ENCODE results near the gene TBXT. TPM values are rescaled to one million over a fixed set of nuclear protein-coding genes. Genes with fewer than 3 reads are reported as not detected.

Gene TBXT
- total and polyA plus RNA-seq, 9 donors = not detected

- DNase-seq = no peak
- Histone ChIP-seq H3K4me3 (no peak overlapping the region), H3K27me3 (no peaks in the 10 kb centered on the region), H3K9me3 (no peaks in the 10 kb centered on the region), H3K27ac (no peak overlapping the region), H3K4me1 (ENCODE audit: insufficient read depth) (no peaks in the 10 kb centered on the region), H3K36me3 (no peaks in the 10 kb centered on the region)
- 23 to 62% (median 24%) methylated on average over 2 of the region's 2 CpGs for WGBS, 3 donors
- TF ChIP-seq EP300 (IDR thresholded peaks at IDR 0.05) (no peak), POLR2A (IDR thresholded peaks at IDR 0.05) (no peak), CTCF (IDR thresholded peaks at IDR 0.05) (no peak)
- intact Hi-C loops (cut with DNase I) = no loop called here
Observed at GRCh38 chr6:166109608-166110007, 58.0 kb downstream of the TBXT start.

Small RNA genes lying within 50 kb of the gene (small RNA-seq; reads per million reads assigned to genes)
- gene RNU6-153P = not detected

Other genes starting within 250 kb of the TBXT start
- gene PRR18, start 140.5 kb upstream of the TBXT start, total RNA-seq = 1 to 10 TPM in 1 of 7 donors, under 1 TPM in 2, not detected in 4; 0.17 to 5.1 (median 0.33) TPM
- under 1 TPM in 1 of 2 donors, not detected in 1; 0.05 TPM for gene PRR18, start 140.5 kb upstream of the TBXT start, polyA plus RNA-seq
- gene SFT2D1, start 174.7 kb upstream of the TBXT start, total RNA-seq = 10 to 100 TPM; 25.9 to 50.3 (median 34.1) TPM
- gene SFT2D1, start 174.7 kb upstream of the TBXT start, polyA plus RNA-seq = 10 to 100 TPM; 43.3 to 46.1 TPM
- gene MPC1, start 215.1 kb upstream of the TBXT start, total RNA-seq = 10 to 100 TPM; 34.1 to 46.7 (median 37.6) TPM
- gene MPC1, start 215.1 kb upstream of the TBXT start, polyA plus RNA-seq = 10 to 100 TPM; 61.2 to 82.6 TPM